RPMI7951 (cell line): ENCODE results near the gene TUBGCP2. TPM values are rescaled to one million over a fixed set of nuclear protein-coding genes. Genes with fewer than 3 reads are reported as not detected.
"Not testable (repeated sequence)": the region's sequence is repeated elsewhere in the genome, so short reads cannot be mapped to it uniquely, and the experiment has no call there.

ENCODE experiments used
- DNase-seq: peaks from one replicate; pipeline ENCODE4 v3.0.0-alpha.2; 2012; ENCODE audit warnings: low read depth
- total RNA-seq: library from RNA; depleted of rRNA; stranded (reverse); fragments of >200 nt; shearing (Covaris generic); gene quantifications from 2 replicates; pipeline ENCODE4 v1.2.3, GENCODE V29; 2014

TUBGCP2 gene
- total RNA-seq, 1 experiment from 2014 or later: 43.3 TPM

GRCh38 chr10:133325440-133326222 is 17.0 kb upstream of the TUBGCP2 start:
- no peak for DNase-seq

- no peak for DNase-seq
Observed at GRCh38 chr10:133324857-133325260, 16.2 kb upstream of the TUBGCP2 start.

GRCh38 chr10:133324198-133324792 is 15.6 kb upstream of the TUBGCP2 start:
- peak; percentile 58 for DNase-seq

- DNase-seq: not testable (repeated sequence)
Observed at GRCh38 chr10:133322064-133322709, 13.5 kb upstream of the TUBGCP2 start.

DNA sequence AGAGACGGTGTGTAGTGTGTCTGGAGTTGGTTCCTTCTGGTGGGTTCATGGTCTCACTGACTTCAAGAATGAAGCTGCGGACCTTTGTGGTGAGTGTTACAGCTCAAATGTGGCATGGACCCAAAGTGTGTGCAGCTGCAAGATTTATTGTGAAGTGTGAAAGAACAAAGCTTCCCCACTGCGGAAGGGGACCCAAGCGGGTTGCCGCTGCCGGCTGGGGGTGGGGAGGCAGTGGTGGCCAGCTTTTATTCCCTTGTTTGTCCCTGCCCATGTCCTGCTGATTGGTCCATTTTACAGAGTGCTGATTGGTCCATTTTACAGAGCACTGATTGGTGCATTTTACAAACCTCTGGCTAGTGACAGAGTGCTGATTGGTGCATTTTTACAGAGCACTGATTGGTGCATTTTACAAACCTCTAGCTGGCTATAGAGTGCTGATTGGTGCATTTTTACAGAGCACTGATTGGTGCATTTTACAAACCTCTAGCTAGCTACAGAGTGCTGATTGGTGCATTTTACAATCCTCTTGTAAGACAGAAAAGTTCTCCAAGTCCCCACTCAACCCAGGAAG is 12.3 kb upstream of the TUBGCP2 start:
- not testable (repeated sequence) for DNase-seq

DNA sequence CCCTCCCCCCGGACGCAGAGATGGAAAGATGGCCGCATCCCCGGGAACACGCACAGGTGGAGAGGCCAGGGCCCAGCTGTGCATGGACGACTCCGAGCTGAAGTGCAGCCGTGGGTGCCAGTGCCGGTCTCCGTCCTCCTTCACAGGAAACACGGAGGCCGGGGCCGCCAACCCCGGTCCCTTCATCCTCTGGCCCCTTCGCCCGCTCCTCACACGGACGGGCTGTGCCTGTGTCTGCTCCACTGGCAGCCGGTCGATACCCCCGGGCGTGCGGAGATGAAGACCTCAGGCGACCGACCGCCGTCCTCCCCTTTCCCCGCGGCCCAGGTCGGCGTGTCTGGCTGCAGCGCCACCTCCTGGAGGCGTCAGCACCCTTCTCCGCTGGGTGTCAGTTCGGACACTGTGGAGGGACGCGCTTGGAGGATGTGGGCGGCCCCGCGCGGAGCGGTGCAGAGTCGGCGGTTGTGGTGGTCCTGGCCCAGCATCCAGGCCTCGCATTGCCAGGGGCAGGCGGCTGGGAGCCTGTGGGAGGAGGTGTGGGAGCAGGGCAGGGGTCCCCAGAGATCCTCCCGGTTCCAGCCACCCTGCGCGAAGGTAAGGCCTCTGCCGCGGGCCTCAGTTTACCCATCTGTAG is 9.9 kb upstream of the TUBGCP2 start:
- no peak for DNase-seq

DNA sequence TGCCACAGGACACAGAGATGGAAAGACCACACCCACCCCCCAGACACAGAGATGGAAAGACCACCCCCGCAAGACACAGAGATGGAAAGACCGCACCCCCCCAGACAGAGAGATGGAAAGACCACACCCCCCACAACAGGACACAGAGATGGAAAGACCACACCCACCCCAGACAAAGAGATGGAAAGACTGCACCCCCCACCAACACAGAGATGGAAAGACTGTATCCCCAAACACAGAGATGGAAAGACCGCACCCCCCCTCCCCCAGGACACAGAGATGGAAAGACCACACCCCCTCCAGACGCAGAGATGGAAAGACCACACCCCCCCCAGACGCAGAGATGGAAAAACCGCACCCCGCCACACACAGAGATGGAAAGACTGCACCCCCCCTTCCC is 8.1 kb upstream of the TUBGCP2 start:
- no peak for DNase-seq

GRCh38 chr10:133316266-133316665 is 7.6 kb upstream of the TUBGCP2 start:
- DNase-seq: no peak

GRCh38 chr10:133315847-133316246 is 7.2 kb upstream of the TUBGCP2 start:
- peak; percentile 28 for DNase-seq

GRCh38 chr10:133314911-133315310 is 6.2 kb upstream of the TUBGCP2 start:
- DNase-seq: no peak

- DNase-seq: no peak
Observed at GRCh38 chr10:133313192-133313591, 4.5 kb upstream of the TUBGCP2 start.

- no peak for DNase-seq
Observed at GRCh38 chr10:133312769-133313145, 4.1 kb upstream of the TUBGCP2 start.

GRCh38 chr10:133312016-133312768 is 3.5 kb upstream of the TUBGCP2 start:
- no peak for DNase-seq

GRCh38 chr10:133311570-133311969 is 2.9 kb upstream of the TUBGCP2 start:
- DNase-seq: no peak

GRCh38 chr10:133310789-133311188 is 2.1 kb upstream of the TUBGCP2 start:
- no peak for DNase-seq

- no peak for DNase-seq
Observed at GRCh38 chr10:133310399-133310755, 1.7 kb upstream of the TUBGCP2 start.

GRCh38 chr10:133309720-133310398 is 1.2 kb upstream of the TUBGCP2 start:
- no peak for DNase-seq

DNA sequence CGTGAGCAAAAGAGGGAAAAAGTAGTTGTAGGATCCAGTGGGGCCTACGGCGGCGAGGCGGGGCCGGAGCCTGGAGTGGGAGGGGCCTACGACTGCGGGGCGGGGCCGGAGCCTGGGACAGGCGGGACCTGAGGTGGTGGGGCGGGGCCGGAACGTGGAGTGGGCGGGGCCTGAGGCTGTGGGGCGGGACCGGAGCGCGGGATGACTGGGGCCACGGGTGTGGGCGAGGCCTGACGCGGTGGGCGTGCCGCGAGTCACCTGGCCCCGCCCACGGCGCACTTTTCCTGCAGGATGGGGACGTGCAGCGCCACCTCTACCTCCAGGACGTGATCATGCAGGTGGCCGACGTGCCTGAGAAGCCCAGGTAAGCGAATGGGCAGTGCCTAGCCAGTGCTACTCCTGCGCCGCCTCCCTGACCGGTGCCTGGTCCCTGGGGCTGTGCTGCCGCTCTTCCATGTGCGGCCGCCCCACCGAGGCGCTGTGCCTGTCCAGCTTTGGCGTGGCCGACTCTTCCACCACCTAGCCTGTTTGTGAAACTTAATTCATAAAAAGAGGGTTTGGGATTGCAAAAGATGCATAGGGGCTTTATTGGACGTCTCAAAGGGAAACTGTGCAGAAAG is 538 bp upstream of the TUBGCP2 start:
- DNase-seq: peak; percentile 77

DNA sequence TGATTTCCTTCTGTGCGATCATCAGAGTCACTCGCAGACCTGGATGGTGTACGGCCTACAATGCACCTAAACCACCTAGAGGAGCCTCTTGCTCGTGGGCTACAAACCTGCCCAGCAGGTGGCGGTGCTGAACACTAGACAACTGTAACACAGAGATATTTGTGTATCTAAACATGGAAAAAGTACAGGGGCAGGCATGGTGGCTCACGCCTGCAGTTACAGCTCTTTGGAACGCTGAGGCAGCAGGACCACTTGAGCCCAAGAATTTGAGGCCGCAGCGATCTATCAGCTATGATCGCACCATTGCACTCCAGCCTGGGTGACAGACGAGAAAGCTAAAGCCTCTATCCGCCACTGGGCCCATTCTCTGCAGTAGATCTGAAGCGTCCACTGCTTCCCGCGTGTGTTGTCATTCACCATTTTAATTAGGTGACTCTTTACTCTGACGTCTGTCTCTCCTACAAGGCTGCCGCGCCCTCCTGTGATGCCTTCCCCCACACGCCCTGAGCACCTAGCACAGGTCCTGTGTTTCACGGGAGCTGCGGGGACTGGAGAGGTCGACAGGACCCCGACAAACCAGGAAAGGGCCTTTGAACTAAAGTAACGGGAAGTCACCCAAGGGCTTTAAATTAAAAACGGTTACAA is 774 bp downstream of the TUBGCP2 start:
- peak; percentile 45 for DNase-seq

- no peak for DNase-seq
Observed at GRCh38 chr10:133306941-133307379, 1.7 kb downstream of the TUBGCP2 start.
